Effector memory CD4-positive, alpha-beta T cell (primary cell): ENCODE results near the gene CD34.
"Not testable (repeated sequence)": the region's sequence is repeated elsewhere in the genome, so short reads cannot be mapped to it uniquely, and the experiment has no call there.

Experiments used
- DNase-seq, 3 donors: peaks; one replicate each; pipeline ENCODE4 v3.0.0-alpha.2; 2020
- H3K27ac ChIP-seq: 2 replicates; pipeline ENCODE4 v1.7.0; 2013; ENCODE audit warnings: mild to moderate bottlenecking, low read length, moderate library complexity; ENCODE audit not compliant: insufficient read depth, poor library complexity, severe bottlenecking
- H3K27me3 ChIP-seq: replicated peaks from 2 replicates; pipeline ENCODE4 v1.7.0; 2013; ENCODE audit warnings: mild to moderate bottlenecking, low read length; ENCODE audit not compliant: insufficient read depth, control insufficient read depth, poor library complexity, severe bottlenecking
- H3K36me3 ChIP-seq: 2 replicates; pipeline ENCODE4 v1.7.0; 2013; ENCODE audit warnings: mild to moderate bottlenecking, low read length, moderate library complexity; ENCODE audit not compliant: control insufficient read depth, insufficient read depth
- H3K4me1 ChIP-seq: 2 replicates; pipeline ENCODE4 v1.7.0; 2013; ENCODE audit warnings: low read length, mild to moderate bottlenecking; ENCODE audit not compliant: control insufficient read depth, insufficient read depth, poor library complexity, severe bottlenecking
- H3K4me3 ChIP-seq: 2 replicates; pipeline ENCODE4 v1.7.0; 2013; ENCODE audit warnings: low read length, low read depth, mild to moderate bottlenecking; ENCODE audit not compliant: insufficient read depth, poor library complexity, severe bottlenecking
- H3K9me3 ChIP-seq: 2 replicates; pipeline ENCODE4 v1.7.0; 2013; ENCODE audit warnings: mild to moderate bottlenecking, low read length, moderate library complexity; ENCODE audit not compliant: control insufficient read depth

Gene CD34

DNA sequence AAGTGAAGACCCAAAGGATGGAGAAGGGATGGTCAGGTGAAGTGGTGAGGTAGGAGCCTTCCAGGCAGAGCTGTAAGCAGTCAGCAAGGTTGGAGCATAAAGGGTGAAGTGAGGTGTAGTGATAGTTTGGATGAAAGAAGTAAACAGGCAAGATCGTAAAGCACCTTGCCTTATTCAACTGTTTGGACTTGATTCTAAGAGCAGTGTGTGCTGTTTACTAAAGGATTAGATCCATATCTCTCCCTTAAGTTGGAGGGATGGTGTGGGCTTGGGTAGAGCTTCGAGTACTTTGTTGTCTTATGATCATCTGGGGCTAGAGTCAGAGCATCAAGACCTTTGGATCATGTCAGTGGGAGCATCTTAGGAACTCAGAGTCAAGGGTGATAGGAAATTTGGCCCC, 39.8 kb upstream of the CD34 start:
- H3K27me3 ChIP-seq: peaks cover 4% of the 10 kb centered on the region
- no peaks in the 10 kb centered on the region for H3K4me1 ChIP-seq
- no peak overlapping the region for H3K27ac ChIP-seq
- DNase-seq: no peak
- no peaks in the 10 kb centered on the region for H3K36me3 ChIP-seq
- no peak overlapping the region for H3K4me3 ChIP-seq
- H3K9me3 ChIP-seq: no peaks in the 10 kb centered on the region

DNA sequence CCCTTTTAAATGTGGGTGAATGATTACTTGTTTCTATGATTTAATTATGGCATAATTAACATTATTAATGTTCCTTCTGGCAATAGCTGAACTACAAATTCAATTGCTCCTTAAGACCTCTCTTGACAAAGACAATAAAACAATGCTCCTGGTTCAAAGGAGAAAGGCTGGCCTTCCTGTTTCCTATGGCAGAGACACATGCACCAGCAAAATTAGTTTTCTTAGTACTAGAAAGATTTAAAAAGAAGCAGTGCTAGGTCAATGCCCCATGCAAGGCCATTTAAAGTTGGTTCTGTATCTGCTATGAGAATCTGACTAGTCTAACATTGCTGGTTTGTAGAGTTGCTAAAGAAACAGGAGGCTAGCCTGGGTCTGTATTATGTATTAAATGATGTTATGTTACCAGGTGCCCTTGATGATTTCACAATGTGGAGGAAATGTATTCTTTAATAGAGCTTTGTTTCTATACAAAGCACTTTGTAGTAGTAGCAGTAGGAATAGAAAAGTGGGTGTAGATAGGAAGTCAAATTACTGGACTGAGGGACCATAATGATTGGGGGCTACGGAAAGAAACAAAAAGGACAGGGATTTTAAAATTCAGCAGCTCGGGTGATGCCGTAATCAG, 38.8 kb upstream of the CD34 start:
- H3K27me3 ChIP-seq: peaks cover 4% of the 10 kb centered on the region
- no peak for DNase-seq
- H3K9me3 ChIP-seq: no peaks in the 10 kb centered on the region
- no peak overlapping the region for H3K27ac ChIP-seq
- H3K4me1 ChIP-seq: no peaks in the 10 kb centered on the region
- no peaks in the 10 kb centered on the region for H3K36me3 ChIP-seq
- H3K4me3 ChIP-seq: no peak overlapping the region

DNA sequence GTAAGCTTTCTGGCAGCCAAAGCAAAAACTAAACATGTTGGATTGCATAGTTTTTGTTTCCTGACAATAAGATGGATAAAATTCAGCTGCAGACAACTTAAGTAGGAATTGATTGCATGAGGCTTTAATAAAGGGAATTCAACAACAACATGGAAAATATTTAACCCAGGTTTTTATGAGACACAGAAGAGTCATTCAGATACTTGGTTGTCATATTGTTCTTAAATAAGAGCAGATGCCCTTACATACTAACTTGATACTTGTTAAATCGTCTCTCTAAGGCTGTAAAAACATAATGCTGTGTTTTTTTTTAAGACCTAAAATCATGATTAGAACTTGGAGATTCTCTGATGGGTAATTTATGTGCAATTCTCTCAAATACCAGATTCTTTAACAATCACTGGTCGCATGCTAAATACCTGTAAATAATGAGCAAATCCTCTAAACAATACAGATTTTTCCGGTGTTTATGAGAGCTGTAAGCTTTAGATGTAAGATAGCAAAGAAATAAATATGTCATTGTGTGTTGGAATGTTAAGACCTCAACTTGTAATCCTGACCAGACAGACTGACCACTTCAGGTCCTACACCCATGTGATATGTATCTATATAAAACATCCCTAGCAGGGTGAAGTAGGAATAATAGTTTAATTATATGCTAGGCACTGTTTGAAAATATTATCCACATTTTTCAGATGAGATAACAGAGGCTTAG, 37.8 kb upstream of the CD34 start:
- Histone ChIP-seq H3K9me3 (no peaks in the 10 kb centered on the region), H3K27me3 (peaks cover 4% of the 10 kb centered on the region), H3K36me3 (no peaks in the 10 kb centered on the region), H3K27ac (no peak overlapping the region), H3K4me3 (no peak overlapping the region), H3K4me1 (no peaks in the 10 kb centered on the region)
- no peak for DNase-seq

- no peaks in the 10 kb centered on the region for H3K9me3 ChIP-seq
- DNase-seq: no peak
- no peaks in the 10 kb centered on the region for H3K36me3 ChIP-seq
These were observed 35.8 kb upstream of the CD34 start for GRCh38 chr1:207946756-207947155.

GRCh38 chr1:207944571-207944970, 33.6 kb upstream of the CD34 start:
- no peaks in the 10 kb centered on the region for H3K4me1 ChIP-seq
- no peaks in the 10 kb centered on the region for H3K36me3 ChIP-seq
- no peaks in the 10 kb centered on the region for H3K9me3 ChIP-seq
- H3K27me3 ChIP-seq: peaks cover 4% of the 10 kb centered on the region
- H3K4me3 ChIP-seq: no peak overlapping the region
- no peak for DNase-seq
- no peak overlapping the region for H3K27ac ChIP-seq

More at GRCh38 chr1:207946756-207947155, 35.8 kb upstream of the CD34 start:
- H3K4me1 ChIP-seq: no peaks in the 10 kb centered on the region
- peaks cover 4% of the 10 kb centered on the region for H3K27me3 ChIP-seq
- no peak overlapping the region for H3K27ac ChIP-seq
- H3K4me3 ChIP-seq: no peak overlapping the region

- not testable (repeated sequence) for H3K36me3 ChIP-seq, H3K27ac ChIP-seq, H3K9me3 ChIP-seq, DNase-seq, H3K27me3 ChIP-seq, H3K4me3 ChIP-seq, H3K4me1 ChIP-seq
These were observed 31.4 kb upstream of the CD34 start for GRCh38 chr1:207942337-207942741.

DNA sequence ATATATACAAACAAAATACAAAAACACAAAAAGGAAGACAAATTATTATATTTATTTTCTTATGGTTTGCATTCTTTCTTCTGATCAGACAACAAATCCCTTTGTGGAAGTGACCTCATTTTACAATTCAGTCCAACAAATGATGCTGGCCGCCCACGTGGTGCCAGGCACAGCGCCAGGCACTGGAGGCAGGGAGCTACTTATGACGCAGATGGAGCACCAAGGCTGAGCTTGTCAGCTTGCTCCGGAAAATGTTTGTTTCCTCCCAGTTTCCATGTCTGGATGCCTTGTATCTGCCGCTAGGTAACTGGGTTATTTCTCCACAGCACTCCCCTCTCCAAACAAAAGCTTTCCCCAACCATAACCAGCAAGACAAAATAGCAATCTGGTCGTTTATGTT, 30.7 kb upstream of the CD34 start:
- Histone ChIP-seq H3K4me1 (no peaks in the 10 kb centered on the region), H3K4me3 (no peak overlapping the region), H3K27ac (no peak overlapping the region), H3K36me3 (no peaks in the 10 kb centered on the region), H3K9me3 (no peaks in the 10 kb centered on the region), H3K27me3 (no peaks in the 10 kb centered on the region)
- no peak for DNase-seq

DNA sequence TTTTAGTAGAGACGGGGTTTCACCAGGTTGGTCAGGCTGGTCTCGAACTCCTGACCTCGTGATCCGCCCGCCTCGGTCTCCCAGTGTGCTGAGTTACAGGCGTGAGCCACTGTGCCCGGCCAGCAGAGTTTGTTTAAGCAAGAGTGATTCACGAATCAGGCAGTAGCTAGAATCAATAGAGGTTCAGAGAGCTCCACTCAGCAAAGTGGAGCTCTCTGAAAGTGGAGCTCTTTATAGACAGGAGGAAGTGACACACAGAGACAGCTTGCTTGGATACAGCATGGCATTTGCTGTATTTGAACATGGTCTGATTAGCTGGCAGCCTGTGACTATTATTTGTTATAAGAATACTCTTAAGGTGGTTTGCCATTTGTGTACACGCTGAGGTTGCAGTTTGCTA, 27.1 kb upstream of the CD34 start:
- no peak overlapping the region for H3K4me3 ChIP-seq
- H3K27ac ChIP-seq: no peak overlapping the region
- DNase-seq: no peak
- no peaks in the 10 kb centered on the region for H3K27me3 ChIP-seq
- H3K36me3 ChIP-seq: no peaks in the 10 kb centered on the region
- no peaks in the 10 kb centered on the region for H3K4me1 ChIP-seq
- H3K9me3 ChIP-seq: no peaks in the 10 kb centered on the region

GRCh38 chr1:207937204-207937603, 26.3 kb upstream of the CD34 start:
- H3K9me3 ChIP-seq: no peaks in the 10 kb centered on the region

DNA sequence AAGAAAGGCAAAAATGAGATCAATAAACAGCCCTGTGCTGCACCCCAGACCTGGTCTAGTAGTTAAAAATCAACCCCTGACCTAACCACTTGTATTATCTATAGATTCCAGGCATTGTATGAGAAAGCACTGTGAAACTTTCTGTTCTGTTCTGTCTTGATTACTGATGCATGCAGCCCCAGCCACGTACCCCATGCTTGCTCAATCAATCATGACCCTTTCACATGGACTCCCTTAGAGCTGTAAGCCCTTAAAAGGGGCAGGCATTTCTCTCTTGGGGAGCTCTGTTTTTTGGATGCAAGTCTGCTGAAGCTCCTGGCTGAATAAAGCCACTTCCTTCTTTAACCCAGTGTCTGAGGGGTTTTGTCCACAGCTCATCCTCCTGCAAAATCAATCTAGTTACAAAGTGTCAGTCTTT, 24.2 kb upstream of the CD34 start:
- Histone ChIP-seq H3K27ac (no peak overlapping the region), H3K4me1 (no peaks in the 10 kb centered on the region), H3K9me3 (no peaks in the 10 kb centered on the region), H3K4me3 (no peak overlapping the region), H3K27me3 (no peaks in the 10 kb centered on the region), H3K36me3 (no peaks in the 10 kb centered on the region)
- no peak for DNase-seq

More at GRCh38 chr1:207937204-207937603, 26.3 kb upstream of the CD34 start:
- Histone ChIP-seq H3K4me1 (no peaks in the 10 kb centered on the region), H3K36me3 (no peaks in the 10 kb centered on the region), H3K27ac (no peak overlapping the region), H3K27me3 (no peaks in the 10 kb centered on the region), H3K4me3 (no peak overlapping the region)
- no peak for DNase-seq
